ENCODE measurements around the gene POLK. TPM values are rescaled to one million over a fixed set of nuclear protein-coding genes. Genes with fewer than 3 reads are reported as not detected.

The POLK gene
- total and polyA plus RNA-seq, 2 of the 4 experiments (the other 2 are of a cell fraction): 10.4 to 24.4 TPM

GRCh38 chr5:75522025-75522424 is 10.3 kb downstream of the POLK start:
- no peaks in the 10 kb centered on the region; the same call in 1 of the 2 replicates for H3K9me1 ChIP-seq (ENCODE audit: insufficient read depth, low read length)
- peaks cover 5% of the 10 kb centered on the region; the same call in 1 of the 2 replicates for H3K9me3 ChIP-seq (ENCODE audit: control insufficient read depth, insufficient read depth, low read length)
- intact Hi-C loops (cut with micrococcal nuclease) (no loop called here), dilution Hi-C loops (cut with HindIII; ENCODE audit: low sequenced_read_pairs, unreplicated experiment) (no loop called here), in situ Hi-C loops (cut with MboI; ENCODE audit: low sequenced_read_pairs) (no loop called here)
- peak; percentile 4 for DNase-seq
- no peaks in the 10 kb centered on the region for H3K4me1 ChIP-seq (ENCODE audit: control insufficient read depth, insufficient read depth, low read length)
- H3K9ac ChIP-seq (ENCODE audit: low read depth, low read length): no peak overlapping the region
- no peak overlapping the region for H4K91ac ChIP-seq (ENCODE audit: insufficient read depth, low read depth, low read length)
- no peak overlapping the region for H3K4me3 ChIP-seq (ENCODE audit: insufficient read depth, low read depth, low read length)
- H4K5ac ChIP-seq (ENCODE audit: low read depth, low read length): no peak overlapping the region
- ChIA-PET POLR2A (ENCODE audit: unreplicated experiment) (no interaction called here), CTCF (no interaction called here)
- H2AK5ac ChIP-seq (ENCODE audit: low read depth, low read length): no peak overlapping the region
- H3K14ac ChIP-seq (replicated peaks; ENCODE audit: low read depth, low read length): no peak overlapping the region
- no peak overlapping the region for H3K23ac ChIP-seq (ENCODE audit: low read depth, low read length)
- H3K79me1 ChIP-seq (ENCODE audit: low read depth in 1 of 2, low read length in 2 of 2): peaks cover 21 to 34% of the 10 kb centered on the region in 2 experiments
- no peaks in the 10 kb centered on the region for H3K27me3 ChIP-seq (ENCODE audit: control insufficient read depth, insufficient read depth, low read length)
- H3K4me2 ChIP-seq (ENCODE audit: low read depth, low read length): no peak overlapping the region
- no TSS peak for BruUV-seq (replicated peaks)
- no peak overlapping the region for H2BK20ac ChIP-seq (ENCODE audit: low read depth, low read length)
- H2AK9ac ChIP-seq (replicated peaks; ENCODE audit: low read depth, low read length, poor library complexity): no peak overlapping the region
- peaks cover 2% of the 10 kb centered on the region for H3K36me3 ChIP-seq (ENCODE audit: control insufficient read depth, insufficient read depth, low read length)
- H3K27ac ChIP-seq (ENCODE audit: insufficient read depth, low read length): no peak overlapping the region
- H4K8ac ChIP-seq (ENCODE audit: low read depth in 2 of 2, low read length in 2 of 2): no peak overlapping the region
- TF ChIP-seq ELK1 (IDR thresholded peaks at IDR 0.05; ENCODE audit: borderline replicate concordance, low read depth, low read length): no peak
- no peak for TF ChIP-seq BHLHE40 (IDR thresholded peaks at IDR 0.05; ENCODE audit: low read depth, low read length)
- TF ChIP-seq CEBPB (IDR thresholded peaks at IDR 0.05; ENCODE audit: low read depth, low read length): no peak
- H4K20me1 ChIP-seq (ENCODE audit: insufficient read depth, low read length): peaks cover 4% of the 10 kb centered on the region
- no peak overlapping the region for H3K4ac ChIP-seq (ENCODE audit: low read depth, low read length)
- H2BK15ac ChIP-seq (ENCODE audit: low read depth, low read length): no peak overlapping the region
- H3K18ac ChIP-seq (ENCODE audit: low read depth, low read length): no peak overlapping the region
- H3K56ac ChIP-seq (ENCODE audit: extremely low read depth, insufficient read depth, low read length): no peak overlapping the region
- H2BK5ac ChIP-seq (ENCODE audit: low read depth, low read length, poor library complexity, severe bottlenecking): no peak overlapping the region
- H2BK120ac ChIP-seq (ENCODE audit: low read depth, low read length): no peak overlapping the region
- no peak overlapping the region for H2AFZ ChIP-seq (replicated peaks; ENCODE audit: low read length, poor library complexity)
- no peak for ATAC-seq (ENCODE audit: low read depth)
